Heart right ventricle (tissue), 16 donors: ENCODE data around the gene ZG16B. TPM values are rescaled to one million over a fixed set of nuclear protein-coding genes. Genes with fewer than 3 reads are reported as not detected.

Source experiments
- ATAC-seq, 8 donors: fragments of 200-7000 bp; cut with Tn5 transposase; one replicate each; pipeline ENCODE4 v1.9.1; 2020; ENCODE audit warnings: mild to moderate bottlenecking in 8 of 8, moderate library complexity in 8 of 8, moderate number of reproducible peaks in 1 of 8
- DNase-seq, 2 donors: peaks; one replicate each; pipeline ENCODE4 v3.0.0-alpha.2; 2020
- H3K27ac ChIP-seq, 10 donors: fragments of 200-600 bp; sonication (generic) in 2 of 10; one replicate each; pipeline versions ENCODE4 v1.5.0 to v1.8.0; 2020 to 2022; ENCODE audit warnings: mild to moderate bottlenecking in 3 of 10
- H3K27me3 ChIP-seq, 7 donors: fragments of 200-600 bp; one replicate each; pipeline ENCODE4 v1.8.0; 2021 to 2022; ENCODE audit warnings: mild to moderate bottlenecking in 2 of 7
- H3K36me3 ChIP-seq, 9 donors: fragments of 200-600 bp; sonication (generic) in 1 of 9; one replicate each; pipeline versions ENCODE4 v1.5.0 to v1.8.0; 2020 to 2022; ENCODE audit warnings: mild to moderate bottlenecking in 2 of 9
- H3K4me1 ChIP-seq, 9 donors: fragments of 200-600 bp; sonication (generic) in 1 of 9; one replicate each; pipeline versions ENCODE4 v1.5.0 to v1.8.0; 2020 to 2022; ENCODE audit warnings: mild to moderate bottlenecking in 4 of 9
- H3K4me3 ChIP-seq, 10 donors: fragments of 200-600 bp; sonication (generic) in 2 of 10; one replicate each; pipeline versions ENCODE4 v1.5.0 to v1.8.0; 2020 to 2022; ENCODE audit warnings: mild to moderate bottlenecking in 7 of 10, moderate library complexity in 2 of 10
- H3K9me3 ChIP-seq, 11 donors: fragments of 200-600 bp in 10 of 11; sonication (generic) in 2 of 11; one replicate each; pipeline versions ENCODE4 v1.5.0 to v1.8.0; 2013 to 2022; ENCODE audit warnings: mild to moderate bottlenecking in 2 of 11, control low read depth in 1 of 11, moderate library complexity in 1 of 11
- WGBS, 2 donors: extraction: QIAGEN DNeasy Blood & Tissue Kit; methylation state at CpG; one replicate each; pipeline ENCODE4 v1.1.7; 2013; ENCODE audit warnings: inconsistent platforms in 1 of 2; 5-methylcytosine and 5-hydroxymethylcytosine counted together
- intact Hi-C, 10 donors: fragments of 100-400 bp; cut with DNase I; formaldehyde crosslinking; loops; one replicate each; pipeline versions ENCODE4 v1.11.1 to v1.14.2; 2022
- polyA plus RNA-seq, 2 donors: library from polyadenylated mRNA; stranded (reverse); fragments of 200-250 nt; gene quantifications; one replicate each; pipeline ENCODE4 v1.2.3, GENCODE V29; 2013
- total RNA-seq, 10 donors: library from RNA; stranded (reverse); fragmentation: NEBNext Ultra II Directional in 3 of 10; extraction: Animal tissue kit (Norgen Biotek cat#: 25700) in 3 of 10; gene quantifications; one replicate each; pipeline versions ENCODE4 v1.2.1 to v1.2.4, GENCODE V29; 2021 to 2023
- TF ChIP-seq, protein P1 (sequence below), 9 donors: fragments of 200-600 bp; sonication (generic) in 2 of 9; IDR thresholded peaks; one replicate each; pipeline versions ENCODE4 v1.5.0 to v1.8.0; 2021 to 2022; ENCODE audit warnings: antibody characterized with exemption in 9 of 9, mild to moderate bottlenecking in 5 of 9, moderate library complexity in 1 of 9
- donor health status: Arrhythmogenic right ventricular cardiomyopathy.
- donor health status: ischemic (EF 13 %, LVEDD 7.1; RV severe dilation, severe dysfunction).
- donor health status: healthy with polysubstance abuse.
- donor health status: DM: no; HTN: yes; CAD: no.
- donor health status: DM: no; HTN: no; CAD: no.
- donor health status: ischemic (EF 25% LVEDD 6.9; RV normal size, moderate dysfunction).
- donor health status: ischemic (EF 25% LVEDD 5.7; RV mildly dilated, moderate dysfunction).
- donor health status: healthy.
- donor health status: DM: yes; HTN: yes; CAD: no.
- donor health status: Ischemic cardiomyopathy.
- donor health status: ischemic (EF 35%, LVEDD 5.7; RV mildly dilated, moderate dysfunction).
- donor health status: nonischemic (EF 11% LVEDD 7.7; RV severe dilation, severe dysfunction).
- donor health status: DM: yes; HTN: yes; CAD: no.
- donor health status: PGD.
- donor health status: ischemic (EF 29% LVEDD 5.4; RV normal size, mild dysfunction).
- donor health status: nonischemic (EF 23%, LVEDD 6.1; RV moderate dilation, normal function).

The ZG16B gene
- total and polyA plus RNA-seq, 12 donors: 0.07 to 0.88 (median 0.44) TPM; not detected in 9

DNA sequence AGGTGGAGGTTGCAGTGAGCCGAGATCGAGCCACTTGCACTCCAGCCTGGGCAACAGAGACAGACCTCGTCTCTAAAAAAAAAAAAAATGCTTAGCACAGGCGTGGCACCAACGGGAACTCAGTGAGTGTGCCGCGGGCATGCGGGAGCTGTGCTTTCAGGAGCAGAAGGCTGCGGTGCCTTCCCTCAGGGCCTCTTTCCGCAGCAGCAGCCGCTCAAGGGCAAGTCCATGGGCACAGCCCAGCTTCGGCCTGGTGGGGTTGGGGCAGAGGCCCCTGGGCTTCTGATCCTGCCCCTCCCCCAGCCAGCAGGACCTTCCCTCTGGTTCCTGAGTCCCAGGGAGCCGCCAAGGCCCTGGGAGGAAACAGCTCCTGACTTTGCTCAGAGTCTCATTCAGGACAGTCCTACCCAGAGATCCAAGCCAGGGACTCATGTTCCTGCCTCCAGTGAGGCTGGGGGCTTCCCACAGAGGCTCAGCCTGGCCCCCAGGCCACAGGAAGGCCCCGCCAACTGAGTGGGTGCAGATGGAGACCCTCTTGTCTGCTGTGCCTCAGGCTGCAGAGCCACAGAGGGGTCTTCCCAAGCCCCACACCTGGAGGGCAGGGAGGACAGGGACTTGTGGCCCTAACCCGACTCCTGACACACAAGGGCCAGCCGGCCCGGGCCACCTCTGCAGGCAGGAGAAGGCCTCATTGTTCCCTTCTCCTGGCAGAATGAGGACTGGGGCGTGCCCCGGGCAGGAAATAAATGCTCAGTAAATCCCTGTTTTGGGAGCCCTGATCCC is 3.3 kb upstream of the ZG16B start:
- Histone ChIP-seq H3K27me3 (peaks cover 0 to 48% (median 23%) of the 10 kb centered on the region in 7 donors), H3K27ac (no peak overlapping the region)
- no peak for DNase-seq

DNA sequence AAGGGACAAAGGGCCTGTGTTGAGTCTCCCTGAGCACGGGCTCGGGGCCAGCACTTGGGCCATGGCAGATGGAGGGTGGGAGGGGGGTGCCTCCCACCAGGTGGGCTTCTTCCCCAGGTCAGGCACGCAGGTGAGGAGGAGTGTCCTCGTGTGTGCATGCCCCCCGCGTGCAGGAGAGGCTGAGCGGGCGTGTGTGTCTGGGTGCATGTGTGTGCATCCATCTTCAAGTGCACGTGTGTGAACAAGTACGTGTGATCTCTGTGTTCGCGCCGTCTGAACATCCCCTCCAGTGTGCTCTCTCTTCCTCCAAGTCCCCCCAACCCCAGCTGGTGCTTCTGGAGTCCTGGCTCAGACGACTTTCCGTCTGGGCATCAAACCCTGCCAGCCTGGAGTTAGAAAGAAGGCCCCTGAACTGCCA is 2.7 kb upstream of the ZG16B start:
- 70 to 72% methylated on average over 15 of the region's 15 CpGs for WGBS, 2 donors
- H3K27me3 ChIP-seq: peaks cover 0 to 54% (median 27%) of the 10 kb centered on the region in 7 donors
- TF ChIP-seq, protein P1, sequence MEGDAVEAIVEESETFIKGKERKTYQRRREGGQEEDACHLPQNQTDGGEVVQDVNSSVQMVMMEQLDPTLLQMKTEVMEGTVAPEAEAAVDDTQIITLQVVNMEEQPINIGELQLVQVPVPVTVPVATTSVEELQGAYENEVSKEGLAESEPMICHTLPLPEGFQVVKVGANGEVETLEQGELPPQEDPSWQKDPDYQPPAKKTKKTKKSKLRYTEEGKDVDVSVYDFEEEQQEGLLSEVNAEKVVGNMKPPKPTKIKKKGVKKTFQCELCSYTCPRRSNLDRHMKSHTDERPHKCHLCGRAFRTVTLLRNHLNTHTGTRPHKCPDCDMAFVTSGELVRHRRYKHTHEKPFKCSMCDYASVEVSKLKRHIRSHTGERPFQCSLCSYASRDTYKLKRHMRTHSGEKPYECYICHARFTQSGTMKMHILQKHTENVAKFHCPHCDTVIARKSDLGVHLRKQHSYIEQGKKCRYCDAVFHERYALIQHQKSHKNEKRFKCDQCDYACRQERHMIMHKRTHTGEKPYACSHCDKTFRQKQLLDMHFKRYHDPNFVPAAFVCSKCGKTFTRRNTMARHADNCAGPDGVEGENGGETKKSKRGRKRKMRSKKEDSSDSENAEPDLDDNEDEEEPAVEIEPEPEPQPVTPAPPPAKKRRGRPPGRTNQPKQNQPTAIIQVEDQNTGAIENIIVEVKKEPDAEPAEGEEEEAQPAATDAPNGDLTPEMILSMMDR (IDR thresholded peaks at IDR 0.05): no peak
- no peak overlapping the region for H3K4me3 ChIP-seq
- ATAC-seq (no peak), DNase-seq (no peak)
- no peaks in the 10 kb centered on the region for H3K9me3 ChIP-seq
- H3K4me1 ChIP-seq: peaks cover 0 to 10% (median 0%) of the 10 kb centered on the region in 9 donors
- intact Hi-C loops: no loop called here
- no peak overlapping the region for H3K27ac ChIP-seq
- H3K36me3 ChIP-seq: no peaks in the 10 kb centered on the region

More for the DNA sequence above, 3.3 kb upstream of the ZG16B start:
- H3K9me3 ChIP-seq: no peaks in the 10 kb centered on the region
- peaks cover 0 to 10% (median 0%) of the 10 kb centered on the region in 9 donors for H3K4me1 ChIP-seq
- intact Hi-C loops: no loop called here
- no peak overlapping the region for H3K4me3 ChIP-seq
- ATAC-seq: no peak
- TF ChIP-seq, protein P1 (IDR thresholded peaks at IDR 0.05): no peak
- H3K36me3 ChIP-seq: no peaks in the 10 kb centered on the region
- 71 to 74% methylated on average over 19 of the region's 19 CpGs for WGBS, 2 donors

DNA sequence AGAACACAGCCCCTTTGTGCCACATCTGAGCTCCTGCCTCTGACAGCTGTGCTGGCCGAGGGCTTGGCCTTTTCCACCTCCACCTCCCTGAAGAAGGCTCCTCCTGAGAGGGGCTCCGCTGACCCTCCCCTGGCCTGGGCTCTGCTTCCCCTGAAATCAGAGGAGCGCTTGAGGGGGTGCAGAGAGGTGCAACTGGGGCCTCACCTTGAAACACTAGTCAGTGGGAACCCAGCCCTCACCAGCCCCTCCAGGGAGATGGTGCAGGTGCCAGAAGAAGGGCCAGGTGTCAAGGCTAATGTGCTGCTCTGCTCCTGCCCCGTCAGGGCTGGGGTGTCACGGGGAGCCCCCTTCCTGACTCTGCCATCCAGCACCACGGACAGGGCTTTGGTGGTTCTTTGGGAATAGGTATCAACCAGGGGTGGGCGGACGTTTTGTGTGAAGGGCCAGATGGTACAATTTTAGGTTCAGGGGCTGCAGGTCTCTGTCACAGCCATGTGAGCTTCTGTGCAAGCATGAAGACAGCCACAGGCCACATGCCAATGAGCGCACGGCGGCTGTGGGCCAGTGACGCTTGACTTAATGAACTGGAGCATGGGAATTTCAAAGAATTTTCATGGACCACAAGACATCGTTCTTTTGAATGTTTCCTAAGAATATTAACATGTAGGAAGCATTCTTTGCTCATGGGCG is 2.1 kb upstream of the ZG16B start:
- no peak overlapping the region for H3K27ac ChIP-seq
- H3K36me3 ChIP-seq: no peaks in the 10 kb centered on the region
- H3K4me3 ChIP-seq: no peak overlapping the region
- ATAC-seq: no peak
- no peaks in the 10 kb centered on the region for H3K9me3 ChIP-seq
- peaks cover 0 to 60% (median 28%) of the 10 kb centered on the region in 7 donors for H3K27me3 ChIP-seq
- DNase-seq: no peak
- TF ChIP-seq, protein P1 (IDR thresholded peaks at IDR 0.05): no peak
- 70 to 71% methylated on average over 14 of the region's 14 CpGs for WGBS, 2 donors
- intact Hi-C loops: no loop called here
- peaks cover 0 to 10% (median 0%) of the 10 kb centered on the region in 9 donors for H3K4me1 ChIP-seq

DNA sequence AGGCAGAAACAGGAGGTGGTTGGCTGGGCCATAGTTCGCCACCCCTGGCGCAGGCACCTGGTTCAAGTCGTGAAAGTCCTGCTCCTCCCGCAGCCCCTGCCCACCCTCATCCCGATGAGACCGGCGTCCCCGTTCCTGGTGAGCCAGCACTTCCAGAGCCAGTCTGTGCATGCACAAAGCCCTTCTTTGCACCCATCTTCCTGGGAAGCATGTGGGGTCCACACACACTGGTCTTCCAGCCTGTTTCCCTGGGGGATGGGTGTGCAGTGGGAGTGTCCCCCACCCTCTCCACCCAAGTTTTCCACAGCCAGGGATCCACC is 1.6 kb upstream of the ZG16B start:
- H3K9me3 ChIP-seq: no peaks in the 10 kb centered on the region
- no peak overlapping the region for H3K27ac ChIP-seq
- no peaks in the 10 kb centered on the region for H3K36me3 ChIP-seq
- TF ChIP-seq, protein P1 (IDR thresholded peaks at IDR 0.05): no peak
- 88 to 89% methylated on average over 8 of the region's 8 CpGs for WGBS, 2 donors
- ATAC-seq (no peak), DNase-seq (no peak)
- H3K4me3 ChIP-seq: no peak overlapping the region
- intact Hi-C loops: no loop called here
- H3K4me1 ChIP-seq: peaks cover 0 to 10% (median 0%) of the 10 kb centered on the region in 9 donors
- H3K27me3 ChIP-seq: peaks cover 0 to 60% (median 28%) of the 10 kb centered on the region in 7 donors
